ENCODE data around the gene PHACTR3. TPM values are rescaled to one million over a fixed set of nuclear protein-coding genes. Genes with fewer than 3 reads are reported as not detected.

The PHACTR3 gene
- polyA plus RNA-seq, 1 donor (not counting 4 experiments of a cell fraction or from before 2014, with no cell fraction given) = 2.6 TPM

GRCh38 chr20:59738851-59739250 is 134.5 kb downstream of the PHACTR3 start:
- H3K36me3 ChIP-seq (ENCODE audit: control insufficient read depth in 2 of 2, extremely low read depth in 1 of 2, insufficient read depth in 2 of 2, low read length in 2 of 2) = no peaks in the 10 kb centered on the region
- H3K79me2 ChIP-seq (ENCODE audit: control insufficient read depth, insufficient read depth, low read length) = no peaks in the 10 kb centered on the region
- no peaks in the 10 kb centered on the region for H3K4me1 ChIP-seq (ENCODE audit: control insufficient read depth, extremely low read depth, insufficient read depth, low read length)
- no peaks in the 10 kb centered on the region for H3K27me3 ChIP-seq (ENCODE audit: control insufficient read depth, extremely low read depth, insufficient read depth, low read length)
- no peak overlapping the region for H3K9ac ChIP-seq (ENCODE audit: control insufficient read depth, extremely low read depth, insufficient read depth, low read length)
- H3K9me1 ChIP-seq (ENCODE audit: control insufficient read depth, extremely low read depth, insufficient read depth, low read length) = no peaks in the 10 kb centered on the region
- FAIRE-seq (no peak), DNase-seq (ENCODE audit: low read depth, low spot score) (no peak)
- no peaks in the 10 kb centered on the region for H4K20me1 ChIP-seq (ENCODE audit: control insufficient read depth, extremely low read depth, insufficient read depth, low read length)
- H2AFZ ChIP-seq (ENCODE audit: control insufficient read depth, low read length) = no peak overlapping the region
- dilution Hi-C loops (cut with MboI; ENCODE audit: extremely low pct_ligation_motif_present, low sequenced_read_pairs) = no loop called here
- no peak overlapping the region for H3K4me3 ChIP-seq (ENCODE audit: control insufficient read depth in 2 of 3, extremely low read depth in 1 of 3, insufficient read depth in 2 of 3, low read depth in 1 of 3, low read length in 3 of 3)
- no peak for TF ChIP-seq CTCF (optimal IDR thresholded peaks at IDR 0.05 in 1 of 3, IDR thresholded peaks at IDR 0.05 in 1 of 3, conservative IDR thresholded peaks at IDR 0.05 in 1 of 3; ENCODE audit: extremely low read depth in 1 of 3, insufficient read depth in 2 of 3, low read length in 3 of 3)
- TF ChIP-seq EZH2 (IDR thresholded peaks at IDR 0.05; ENCODE audit: low read length) = no peak
- no peak overlapping the region for H3K27ac ChIP-seq (ENCODE audit: control insufficient read depth, insufficient read depth, low read length)
- no peak overlapping the region for H3K4me2 ChIP-seq (ENCODE audit: control insufficient read depth, extremely low read depth, insufficient read depth, low read depth, low read length)
- no peaks in the 10 kb centered on the region for H3K9me3 ChIP-seq (ENCODE audit: control insufficient read depth, low read depth, low read length)

- DNase-seq (ENCODE audit: low read depth, low spot score) (no peak), FAIRE-seq (no peak)
- dilution Hi-C loops (cut with MboI; ENCODE audit: extremely low pct_ligation_motif_present, low sequenced_read_pairs) = no loop called here
- TF ChIP-seq EZH2 (IDR thresholded peaks at IDR 0.05; ENCODE audit: low read length) (no peak), CTCF (optimal IDR thresholded peaks at IDR 0.05 in 1 of 3, IDR thresholded peaks at IDR 0.05 in 1 of 3, conservative IDR thresholded peaks at IDR 0.05 in 1 of 3; ENCODE audit: extremely low read depth in 1 of 3, insufficient read depth in 2 of 3, low read length in 3 of 3) (no peak)
- no peaks in the 10 kb centered on the region for H3K9me1 ChIP-seq (ENCODE audit: control insufficient read depth, extremely low read depth, insufficient read depth, low read length)
- H3K4me3 ChIP-seq (ENCODE audit: control insufficient read depth in 2 of 3, extremely low read depth in 1 of 3, insufficient read depth in 2 of 3, low read depth in 1 of 3, low read length in 3 of 3) = no peak overlapping the region
- no peaks in the 10 kb centered on the region for H3K36me3 ChIP-seq (ENCODE audit: control insufficient read depth in 2 of 2, extremely low read depth in 1 of 2, insufficient read depth in 2 of 2, low read length in 2 of 2)
- no peaks in the 10 kb centered on the region for H3K79me2 ChIP-seq (ENCODE audit: control insufficient read depth, insufficient read depth, low read length)
- no peak overlapping the region for H3K27ac ChIP-seq (ENCODE audit: control insufficient read depth, insufficient read depth, low read length)
- no peaks in the 10 kb centered on the region for H4K20me1 ChIP-seq (ENCODE audit: control insufficient read depth, extremely low read depth, insufficient read depth, low read length)
- no peak overlapping the region for H3K4me2 ChIP-seq (ENCODE audit: control insufficient read depth, extremely low read depth, insufficient read depth, low read depth, low read length)
- no peaks in the 10 kb centered on the region for H3K27me3 ChIP-seq (ENCODE audit: control insufficient read depth, extremely low read depth, insufficient read depth, low read length)
- H3K4me1 ChIP-seq (ENCODE audit: control insufficient read depth, extremely low read depth, insufficient read depth, low read length) = no peaks in the 10 kb centered on the region
- no peak overlapping the region for H2AFZ ChIP-seq (ENCODE audit: control insufficient read depth, low read length)
- no peaks in the 10 kb centered on the region for H3K9me3 ChIP-seq (ENCODE audit: control insufficient read depth, low read depth, low read length)
- H3K9ac ChIP-seq (ENCODE audit: control insufficient read depth, extremely low read depth, insufficient read depth, low read length) = no peak overlapping the region
These were observed 136.3 kb downstream of the PHACTR3 start for GRCh38 chr20:59740621-59741020.
